Measurements from ENCODE around the gene PARP3.

PARP3 gene

GRCh38 chr3:51958603-51959521, 16.7 kb downstream of the PARP3 start:
- Histone ChIP-seq H3K27me3 (ENCODE audit: control insufficient read depth in 5 of 5, insufficient read depth in 4 of 5, low read length in 5 of 5) (no peaks in the 10 kb centered on the region), H3K27ac (ENCODE audit: low read depth, low read length) (no peak overlapping the region)

GRCh38 chr3:51959651-51960050, 17.5 kb downstream of the PARP3 start:
- Histone ChIP-seq H3K4me3 (ENCODE audit: low read depth in 1 of 5, low read length in 5 of 5) (no peak overlapping the region), H3K9me3 (ENCODE audit: control insufficient read depth in 5 of 5, low read length in 5 of 5) (no peaks in the 10 kb centered on the region), H3K36me3 (ENCODE audit: control insufficient read depth in 5 of 5, insufficient read depth in 5 of 5, low read length in 5 of 5) (peaks cover 0 to 39% (median 23%) of the 10 kb centered on the region in 5 donors), H3K4me1 (ENCODE audit: control insufficient read depth in 5 of 5, insufficient read depth in 5 of 5, low read length in 5 of 5) (peaks cover 3 to 23% (median 16%) of the 10 kb centered on the region in 5 donors), H3K27ac (ENCODE audit: low read depth, low read length) (no peak overlapping the region), H3K27me3 (ENCODE audit: control insufficient read depth in 5 of 5, insufficient read depth in 4 of 5, low read length in 5 of 5) (no peaks in the 10 kb centered on the region), H3K9ac (ENCODE audit: low read length in 5 of 5) (no peak overlapping the region)

More at GRCh38 chr3:51958603-51959521, 16.7 kb downstream of the PARP3 start:
- Histone ChIP-seq H3K4me3 (ENCODE audit: low read depth in 1 of 5, low read length in 5 of 5) (no peak overlapping the region), H3K9ac (ENCODE audit: low read length in 5 of 5) (no peak overlapping the region), H3K9me3 (ENCODE audit: control insufficient read depth in 5 of 5, low read length in 5 of 5) (no peaks in the 10 kb centered on the region), H3K36me3 (ENCODE audit: control insufficient read depth in 5 of 5, insufficient read depth in 5 of 5, low read length in 5 of 5) (peaks cover 0 to 39% (median 23%) of the 10 kb centered on the region in 5 donors), H3K4me1 (ENCODE audit: control insufficient read depth in 5 of 5, insufficient read depth in 5 of 5, low read length in 5 of 5) (peaks cover 3 to 23% (median 16%) of the 10 kb centered on the region in 5 donors)

GRCh38 chr3:51960386-51960785, 18.2 kb downstream of the PARP3 start:
- H3K27me3 ChIP-seq (ENCODE audit: control insufficient read depth in 5 of 5, insufficient read depth in 4 of 5, low read length in 5 of 5): no peaks in the 10 kb centered on the region
- H3K9ac ChIP-seq (ENCODE audit: low read length in 5 of 5): no peak overlapping the region
- H3K36me3 ChIP-seq (ENCODE audit: control insufficient read depth in 5 of 5, insufficient read depth in 5 of 5, low read length in 5 of 5): peaks cover 0 to 39% (median 23%) of the 10 kb centered on the region in 5 donors
- H3K27ac ChIP-seq (ENCODE audit: low read depth, low read length): no peak overlapping the region
- peaks cover 3 to 20% (median 12%) of the 10 kb centered on the region in 5 donors for H3K4me1 ChIP-seq (ENCODE audit: control insufficient read depth in 5 of 5, insufficient read depth in 5 of 5, low read length in 5 of 5)
- H3K9me3 ChIP-seq (ENCODE audit: control insufficient read depth in 5 of 5, low read length in 5 of 5): no peaks in the 10 kb centered on the region
- H3K4me3 ChIP-seq (ENCODE audit: low read depth in 1 of 5, low read length in 5 of 5): no peak overlapping the region

GRCh38 chr3:51961011-51961410, 18.8 kb downstream of the PARP3 start:
- Histone ChIP-seq H3K27me3 (ENCODE audit: control insufficient read depth in 5 of 5, insufficient read depth in 4 of 5, low read length in 5 of 5) (no peaks in the 10 kb centered on the region), H3K4me1 (ENCODE audit: control insufficient read depth in 5 of 5, insufficient read depth in 5 of 5, low read length in 5 of 5) (peaks cover 3 to 18% (median 12%) of the 10 kb centered on the region in 5 donors), H3K9me3 (ENCODE audit: control insufficient read depth in 5 of 5, low read length in 5 of 5) (no peaks in the 10 kb centered on the region), H3K27ac (ENCODE audit: low read depth, low read length) (no peak overlapping the region), H3K36me3 (ENCODE audit: control insufficient read depth in 5 of 5, insufficient read depth in 5 of 5, low read length in 5 of 5) (peaks cover 0 to 39% (median 23%) of the 10 kb centered on the region in 5 donors), H3K4me3 (ENCODE audit: low read depth in 1 of 5, low read length in 5 of 5) (no peak overlapping the region), H3K9ac (ENCODE audit: low read length in 5 of 5) (no peak overlapping the region)

GRCh38 chr3:51961602-51962569, 19.7 kb downstream of the PARP3 start:
- Histone ChIP-seq H3K9ac (ENCODE audit: low read length in 5 of 5) (peak overlapping the region in 1 of 5 donors; percentile 4), H3K4me3 (ENCODE audit: low read depth in 1 of 5, low read length in 5 of 5) (no peak overlapping the region), H3K9me3 (ENCODE audit: control insufficient read depth in 5 of 5, low read length in 5 of 5) (no peaks in the 10 kb centered on the region), H3K27me3 (ENCODE audit: control insufficient read depth in 5 of 5, insufficient read depth in 4 of 5, low read length in 5 of 5) (no peaks in the 10 kb centered on the region), H3K4me1 (ENCODE audit: control insufficient read depth in 5 of 5, insufficient read depth in 5 of 5, low read length in 5 of 5) (peaks cover under 1 to 18% (median 13%) of the 10 kb centered on the region in 5 donors), H3K36me3 (ENCODE audit: control insufficient read depth in 5 of 5, insufficient read depth in 5 of 5, low read length in 5 of 5) (peaks cover 0 to 39% (median 23%) of the 10 kb centered on the region in 5 donors), H3K27ac (ENCODE audit: low read depth, low read length) (no peak overlapping the region)

GRCh38 chr3:51962854-51963530, 20.8 kb downstream of the PARP3 start:
- Histone ChIP-seq H3K36me3 (ENCODE audit: control insufficient read depth in 5 of 5, insufficient read depth in 5 of 5, low read length in 5 of 5) (peaks cover 0 to 33% (median 23%) of the 10 kb centered on the region in 5 donors), H3K27ac (ENCODE audit: low read depth, low read length) (no peak overlapping the region), H3K9ac (ENCODE audit: low read length in 5 of 5) (peak overlapping the region in 1 of 5 donors; percentile 2), H3K27me3 (ENCODE audit: control insufficient read depth in 5 of 5, insufficient read depth in 4 of 5, low read length in 5 of 5) (no peaks in the 10 kb centered on the region), H3K4me3 (ENCODE audit: low read depth in 1 of 5, low read length in 5 of 5) (no peak overlapping the region), H3K4me1 (ENCODE audit: control insufficient read depth in 5 of 5, insufficient read depth in 5 of 5, low read length in 5 of 5) (peaks cover 0 to 23% (median 17%) of the 10 kb centered on the region in 5 donors), H3K9me3 (ENCODE audit: control insufficient read depth in 5 of 5, low read length in 5 of 5) (no peaks in the 10 kb centered on the region)

GRCh38 chr3:51963951-51964451, 21.8 kb downstream of the PARP3 start:
- H3K9ac ChIP-seq (ENCODE audit: low read length in 5 of 5): no peak overlapping the region
- no peaks in the 10 kb centered on the region for H3K27me3 ChIP-seq (ENCODE audit: control insufficient read depth in 5 of 5, insufficient read depth in 4 of 5, low read length in 5 of 5)
- H3K4me3 ChIP-seq (ENCODE audit: low read depth in 1 of 5, low read length in 5 of 5): no peak overlapping the region
- H3K27ac ChIP-seq (ENCODE audit: low read depth, low read length): no peak overlapping the region
- peaks cover 2 to 31% (median 25%) of the 10 kb centered on the region in 5 donors for H3K4me1 ChIP-seq (ENCODE audit: control insufficient read depth in 5 of 5, insufficient read depth in 5 of 5, low read length in 5 of 5)
- peaks cover 0 to 23% (median 16%) of the 10 kb centered on the region in 5 donors for H3K36me3 ChIP-seq (ENCODE audit: control insufficient read depth in 5 of 5, insufficient read depth in 5 of 5, low read length in 5 of 5)
- H3K9me3 ChIP-seq (ENCODE audit: control insufficient read depth in 5 of 5, low read length in 5 of 5): no peaks in the 10 kb centered on the region

- Histone ChIP-seq H3K27ac (ENCODE audit: low read depth, low read length) (no peak overlapping the region), H3K9me3 (ENCODE audit: control insufficient read depth in 5 of 5, low read length in 5 of 5) (no peaks in the 10 kb centered on the region), H3K36me3 (ENCODE audit: control insufficient read depth in 5 of 5, insufficient read depth in 5 of 5, low read length in 5 of 5) (peaks cover 0 to 18% (median 10%) of the 10 kb centered on the region in 5 donors), H3K27me3 (ENCODE audit: control insufficient read depth in 5 of 5, insufficient read depth in 4 of 5, low read length in 5 of 5) (no peaks in the 10 kb centered on the region), H3K4me1 (ENCODE audit: control insufficient read depth in 5 of 5, insufficient read depth in 5 of 5, low read length in 5 of 5) (peaks cover 2 to 31% (median 25%) of the 10 kb centered on the region in 5 donors), H3K4me3 (ENCODE audit: low read depth in 1 of 5, low read length in 5 of 5) (no peak overlapping the region), H3K9ac (ENCODE audit: low read length in 5 of 5) (peak overlapping the region in 1 of 5 donors; percentile 30)
Observed at GRCh38 chr3:51964521-51964920, 22.4 kb downstream of the PARP3 start.

GRCh38 chr3:51966016-51966415, 23.9 kb downstream of the PARP3 start:
- peaks cover 2 to 31% (median 25%) of the 10 kb centered on the region in 5 donors for H3K4me1 ChIP-seq (ENCODE audit: control insufficient read depth in 5 of 5, insufficient read depth in 5 of 5, low read length in 5 of 5)
- no peaks in the 10 kb centered on the region for H3K27me3 ChIP-seq (ENCODE audit: control insufficient read depth in 5 of 5, insufficient read depth in 4 of 5, low read length in 5 of 5)
- no peak overlapping the region for H3K4me3 ChIP-seq (ENCODE audit: low read depth in 1 of 5, low read length in 5 of 5)
- H3K36me3 ChIP-seq (ENCODE audit: control insufficient read depth in 5 of 5, insufficient read depth in 5 of 5, low read length in 5 of 5): peaks cover 0 to 6% (median 0%) of the 10 kb centered on the region in 5 donors
- H3K9ac ChIP-seq (ENCODE audit: low read length in 5 of 5): no peak overlapping the region
- no peak overlapping the region for H3K27ac ChIP-seq (ENCODE audit: low read depth, low read length)
- no peaks in the 10 kb centered on the region for H3K9me3 ChIP-seq (ENCODE audit: control insufficient read depth in 5 of 5, low read length in 5 of 5)
